ENCODE measurements around the gene A1BG. TPM values are rescaled to one million over a fixed set of nuclear protein-coding genes. Genes with fewer than 3 reads are reported as not detected.

Gene A1BG
- total RNA-seq, 3 donors from 2014 or later = 2.0 to 3.7 (median 2.7) TPM

- no peak for TF ChIP-seq CTCF (IDR thresholded peaks at IDR 0.05)
- intact Hi-C loops (cut with DNase I, micrococcal nuclease) = no loop called here
- peak; percentile 19 for ATAC-seq
- Histone ChIP-seq H3K9me3 (no peaks in the 10 kb centered on the region), H3K4me3 (no peak overlapping the region), H3K4me1 (ENCODE audit: low read depth) (no peaks in the 10 kb centered on the region), H3K36me3 (ENCODE audit: low read depth) (no peaks in the 10 kb centered on the region)
- DNase-seq = no peak
These were observed 2.8 kb upstream of the A1BG start for GRCh38 chr19:58355908-58356765.

- no peak for ATAC-seq
- DNase-seq = no peak
- no peak overlapping the region for H3K4me3 ChIP-seq
- no peaks in the 10 kb centered on the region for H3K4me1 ChIP-seq (ENCODE audit: low read depth)
- no peak for TF ChIP-seq CTCF (IDR thresholded peaks at IDR 0.05)
- intact Hi-C loops (cut with DNase I, micrococcal nuclease) = no loop called here
- H3K9me3 ChIP-seq = no peaks in the 10 kb centered on the region
- no peaks in the 10 kb centered on the region for H3K36me3 ChIP-seq (ENCODE audit: low read depth)
These were observed 2.0 kb upstream of the A1BG start for GRCh38 chr19:58355215-58355796.

- TF ChIP-seq CTCF (IDR thresholded peaks at IDR 0.05) = no peak
- no peak for DNase-seq
- Histone ChIP-seq H3K4me1 (ENCODE audit: low read depth) (no peaks in the 10 kb centered on the region), H3K4me3 (no peak overlapping the region), H3K36me3 (ENCODE audit: low read depth) (no peaks in the 10 kb centered on the region), H3K9me3 (no peaks in the 10 kb centered on the region)
- intact Hi-C loops (cut with DNase I, micrococcal nuclease) = no loop called here
- no peak for ATAC-seq
These were observed 1.3 kb upstream of the A1BG start for GRCh38 chr19:58354478-58355030.

GRCh38 chr19:58353717-58354477, 605 bp upstream of the A1BG start:
- no peak overlapping the region for H3K4me3 ChIP-seq
- H3K9me3 ChIP-seq = no peaks in the 10 kb centered on the region
- ATAC-seq (no peak), DNase-seq (no peak)
- H3K4me1 ChIP-seq (ENCODE audit: low read depth) = no peaks in the 10 kb centered on the region
- no peaks in the 10 kb centered on the region for H3K36me3 ChIP-seq (ENCODE audit: low read depth)
- no peak for TF ChIP-seq CTCF (IDR thresholded peaks at IDR 0.05)
- intact Hi-C loops (cut with DNase I, micrococcal nuclease) = no loop called here

GRCh38 chr19:58351990-58352755, 1.1 kb downstream of the A1BG start:
- no peak for TF ChIP-seq CTCF (IDR thresholded peaks at IDR 0.05)
- Histone ChIP-seq H3K4me3 (no peak overlapping the region), H3K4me1 (ENCODE audit: low read depth) (no peaks in the 10 kb centered on the region), H3K9me3 (no peaks in the 10 kb centered on the region), H3K36me3 (ENCODE audit: low read depth) (no peaks in the 10 kb centered on the region)
- intact Hi-C loops (cut with DNase I, micrococcal nuclease) = no loop called here
- ATAC-seq (no peak), DNase-seq (no peak)
